NCI-H2107 treated with DMSO at 0.1 percent for 48 hours (cell line): ENCODE data around the gene FAF1.
"Not testable (repeated sequence)": the region's sequence is repeated elsewhere in the genome, so short reads cannot be mapped to it uniquely, and the experiment has no call there.

ENCODE experiments used
- DNase-seq: peaks from one replicate; lab custom pipeline; 2025; ENCODE audit not compliant: unreplicated experiment; lab: John Stamatoyannopoulos, UW

FAF1 gene

DNA sequence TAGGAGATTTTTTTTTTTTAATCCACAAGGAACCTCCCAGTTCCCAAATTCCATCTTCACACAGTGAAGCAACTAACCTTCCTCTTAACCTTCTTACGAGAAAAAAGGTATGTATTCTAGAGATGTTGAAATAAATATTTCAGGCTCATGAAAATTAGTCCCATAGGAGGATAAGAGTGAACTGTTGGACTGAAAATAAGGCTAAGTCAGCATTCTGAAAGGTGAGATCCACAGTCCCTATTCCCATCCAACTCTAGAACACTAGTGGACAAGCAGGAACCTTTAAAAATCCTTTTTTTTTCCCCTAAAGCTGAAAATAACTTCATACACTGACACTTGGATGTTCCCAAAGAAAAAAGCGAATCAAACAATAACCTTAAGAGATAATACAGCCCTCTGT is 44.4 kb downstream of the FAF1 start:
- DNase-seq: no peak

DNA sequence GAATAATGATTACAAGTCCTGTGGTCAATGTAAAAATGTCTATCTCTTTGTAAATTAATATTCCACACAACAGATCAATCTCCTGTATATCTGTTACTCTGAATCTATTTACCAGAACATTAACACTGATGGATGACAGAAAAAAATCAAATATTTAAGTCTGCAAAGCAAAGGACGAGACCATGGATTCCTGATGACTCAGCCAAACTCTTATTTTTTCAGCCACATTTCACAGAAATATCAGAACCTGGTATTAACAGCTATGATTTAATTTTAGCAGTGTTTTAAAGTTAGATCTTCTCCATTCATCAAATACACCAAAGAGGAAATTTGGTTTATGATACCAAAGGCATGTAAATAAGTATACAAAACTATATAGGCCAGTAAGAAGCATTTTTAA is 46.1 kb downstream of the FAF1 start:
- no peak for DNase-seq

DNA sequence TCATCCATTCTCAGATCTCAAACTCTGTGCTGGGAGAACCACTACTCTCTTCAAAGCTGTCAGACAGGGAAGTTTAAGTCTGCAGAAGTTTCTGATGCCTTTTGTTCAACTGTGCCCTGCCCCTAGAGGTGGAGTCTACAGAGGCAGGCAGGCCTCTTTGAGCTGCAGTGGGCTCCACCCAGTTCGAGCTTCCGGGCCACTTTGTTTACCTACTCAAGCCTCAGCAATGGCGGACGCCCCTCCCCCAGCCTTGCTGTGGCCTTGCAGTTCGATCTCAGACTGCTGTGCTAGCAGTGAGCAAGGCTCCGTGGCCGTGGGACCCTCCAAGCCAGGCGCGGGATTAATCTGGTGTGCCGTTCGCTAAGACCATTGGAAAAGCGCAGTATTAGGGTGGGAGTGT is 49.7 kb downstream of the FAF1 start:
- DNase-seq: not testable (repeated sequence)

DNA sequence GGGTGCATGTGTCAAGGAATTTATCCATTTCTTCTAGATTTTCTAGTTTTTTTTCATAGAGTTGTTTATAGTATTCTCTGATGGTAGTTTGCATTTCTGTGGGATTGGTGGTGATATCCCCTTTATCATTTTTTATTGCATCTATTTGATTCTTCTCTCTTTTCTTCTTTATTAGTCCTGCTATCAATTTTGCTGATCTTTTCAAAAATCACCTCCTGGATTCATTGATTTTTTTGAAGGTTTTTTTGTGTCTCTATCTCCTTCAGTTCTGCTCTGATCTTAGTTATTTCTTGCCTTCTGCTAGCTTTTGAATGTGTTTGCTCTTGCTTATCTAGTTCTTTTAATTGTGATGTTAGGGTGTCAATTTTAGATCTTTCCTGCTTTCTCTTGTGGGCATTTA is 52.5 kb downstream of the FAF1 start:
- DNase-seq: not testable (repeated sequence)

DNA sequence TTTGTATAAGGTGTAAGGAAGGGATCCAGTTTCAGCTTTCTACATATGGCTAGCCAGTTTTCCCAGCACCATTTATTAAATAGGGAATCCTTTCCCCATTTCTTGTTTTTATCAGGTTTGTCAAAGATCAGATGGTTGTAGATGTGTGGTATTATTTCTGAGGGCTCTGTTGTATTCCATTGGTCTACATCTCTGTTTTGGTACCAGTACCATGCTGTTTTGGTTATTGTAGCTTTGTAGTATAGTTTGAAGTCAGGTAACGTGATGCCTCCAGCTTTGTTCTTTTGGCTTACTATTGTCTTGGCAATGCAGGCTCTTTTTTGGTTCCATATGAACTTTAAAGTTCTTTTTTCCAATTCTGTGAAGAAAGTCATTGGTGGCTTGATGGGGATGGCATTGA is 54.0 kb downstream of the FAF1 start:
- DNase-seq: not testable (repeated sequence)

DNA sequence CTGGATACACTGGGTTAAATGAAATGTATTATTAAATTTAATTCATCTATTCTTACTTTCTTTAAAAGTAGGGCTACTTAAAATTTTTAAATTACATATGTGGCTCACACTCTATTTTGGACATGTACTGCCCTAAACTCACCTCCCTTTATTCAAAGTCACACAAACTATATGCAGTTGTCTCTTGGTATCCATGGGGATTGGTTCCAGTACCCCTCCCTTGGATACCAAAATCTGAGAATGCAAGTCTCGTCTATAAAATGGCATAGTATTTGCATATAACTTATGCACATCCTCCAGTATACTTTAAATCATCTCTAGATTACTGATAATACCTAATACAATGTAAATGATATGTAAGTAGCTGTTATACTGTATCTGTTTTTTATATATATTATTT is 57.6 kb downstream of the FAF1 start:
- DNase-seq: no peak

DNA sequence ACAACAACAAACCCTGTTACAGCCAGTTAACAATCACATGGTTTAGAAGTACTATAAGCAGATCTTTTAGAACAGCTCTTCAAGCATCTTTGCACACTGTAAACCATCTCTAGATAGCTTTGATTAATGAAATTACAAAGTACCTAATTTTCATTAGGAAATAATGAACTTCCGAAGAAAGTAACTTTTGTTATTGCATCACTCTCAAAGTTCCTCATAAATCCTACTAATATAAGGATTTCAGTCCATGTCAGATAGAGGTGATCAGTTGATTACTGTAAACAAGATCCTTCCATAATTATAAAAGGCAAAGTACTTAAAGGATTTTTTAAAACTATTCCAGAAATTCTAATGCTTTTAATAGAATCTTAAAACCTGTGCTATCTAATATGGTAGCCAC is 58.2 kb downstream of the FAF1 start:
- no peak for DNase-seq

DNA sequence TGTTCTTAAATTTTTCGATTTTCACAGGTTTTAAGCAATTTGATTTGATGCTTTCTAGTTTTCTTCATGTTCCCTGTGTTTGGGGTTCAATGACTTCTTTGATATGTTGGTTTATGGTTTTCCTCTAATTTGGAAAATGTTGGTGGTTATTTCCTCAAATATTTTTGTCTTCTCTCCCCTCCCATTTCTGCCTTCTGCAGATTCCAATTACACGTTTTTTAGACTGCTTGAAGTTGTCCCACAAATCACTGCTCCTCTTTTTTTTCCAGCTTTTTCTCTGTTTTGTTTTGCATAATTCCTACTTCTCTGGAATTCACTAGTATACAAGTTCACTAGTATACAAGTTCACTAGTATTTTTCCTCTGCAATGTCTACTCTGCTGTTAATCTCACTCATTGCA is 61.3 kb downstream of the FAF1 start:
- no peak for DNase-seq

DNA sequence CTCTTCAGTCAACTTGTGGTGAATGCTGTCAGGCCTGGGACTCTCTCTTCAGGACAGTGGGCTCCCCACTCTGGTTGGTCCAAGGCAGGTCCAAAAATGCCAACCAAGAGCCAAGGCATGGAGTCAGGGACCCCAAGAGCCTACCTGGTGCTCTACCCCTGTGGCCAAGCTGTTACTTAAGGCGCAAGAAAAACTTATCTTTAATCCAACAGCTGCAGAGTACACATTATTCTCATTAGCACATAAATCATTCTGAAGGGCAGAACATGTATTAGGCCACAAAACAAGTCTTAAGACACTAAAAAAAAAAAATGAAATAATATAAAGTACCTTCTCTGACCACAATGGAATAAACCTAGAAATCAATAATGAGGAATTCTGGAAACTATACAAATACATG is 65.7 kb downstream of the FAF1 start:
- DNase-seq: no peak

DNA sequence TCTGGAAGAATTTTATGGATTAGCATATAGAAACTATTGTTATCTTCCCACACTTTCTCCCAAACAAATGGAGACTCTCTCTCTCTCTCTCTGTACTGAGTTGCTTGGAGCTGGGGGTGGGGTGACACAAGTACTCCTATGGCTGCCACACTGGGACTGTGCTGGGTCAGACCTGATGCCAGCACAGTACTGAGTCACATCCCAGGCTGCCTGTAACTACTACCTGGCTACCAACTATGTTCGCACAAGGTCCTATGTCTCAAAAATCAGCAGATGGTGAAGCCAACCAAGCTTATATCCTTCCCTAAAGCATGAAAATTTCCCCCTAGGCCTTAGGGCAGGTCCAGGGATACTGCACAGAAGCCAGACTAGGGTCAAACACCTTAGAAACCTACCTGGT is 66.6 kb downstream of the FAF1 start:
- DNase-seq: no peak

DNA sequence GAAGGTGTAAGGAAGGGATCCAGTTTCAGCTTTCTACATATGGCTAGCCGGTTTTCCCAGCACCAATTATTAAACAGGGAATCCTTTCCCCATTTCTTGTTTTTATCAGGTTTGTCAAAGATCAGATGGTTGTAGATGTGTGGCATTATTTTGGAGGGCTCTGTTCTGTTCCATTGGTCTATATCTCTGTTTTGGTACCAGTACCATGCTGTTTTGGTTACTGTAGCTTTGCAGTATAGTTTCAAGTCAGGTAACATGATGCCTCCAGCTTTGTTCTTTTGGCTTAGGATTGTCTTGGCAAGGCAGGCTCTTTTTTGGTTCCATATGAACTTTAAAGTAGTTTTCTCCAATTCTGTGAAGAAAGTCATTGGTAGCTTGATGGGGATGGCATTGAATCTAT is 72.5 kb downstream of the FAF1 start:
- DNase-seq: not testable (repeated sequence)

DNA sequence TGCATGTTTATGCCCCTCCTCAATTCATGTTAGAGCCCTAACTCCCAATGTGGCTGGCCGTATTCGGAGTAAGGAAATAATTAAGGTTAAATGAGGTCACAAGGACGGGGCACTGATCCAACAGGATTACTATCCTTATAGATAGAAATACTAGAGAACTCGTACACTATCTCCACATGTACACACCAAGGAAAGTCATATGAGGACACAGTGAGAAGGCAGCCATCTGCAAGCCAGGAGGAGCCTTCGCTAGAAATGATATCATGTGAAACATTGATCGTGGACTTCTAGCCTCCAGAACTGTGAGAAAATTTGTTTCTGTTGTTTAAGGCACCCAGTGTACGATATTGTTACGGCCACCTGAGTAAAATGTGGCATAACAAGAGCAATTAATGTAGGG is 79.7 kb downstream of the FAF1 start:
- DNase-seq: no peak

DNA sequence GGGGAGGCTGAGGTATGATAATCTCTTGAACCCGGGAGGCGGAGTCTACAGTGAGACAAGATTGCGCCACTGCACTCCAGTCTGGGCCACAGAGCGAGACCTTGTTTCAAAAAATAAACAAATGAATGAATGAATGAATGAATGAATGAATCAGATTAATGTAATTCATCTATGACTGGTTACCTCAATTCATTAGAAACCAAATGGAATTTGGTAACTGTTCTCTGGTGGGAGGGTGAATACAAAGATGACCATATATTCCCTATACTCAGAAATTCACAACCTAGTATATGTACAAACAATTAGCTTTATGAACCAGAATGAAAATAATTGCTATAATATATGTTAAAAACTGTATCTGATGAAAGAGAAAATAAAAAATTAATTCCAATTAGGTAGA is 80.9 kb downstream of the FAF1 start:
- DNase-seq: no peak

DNA sequence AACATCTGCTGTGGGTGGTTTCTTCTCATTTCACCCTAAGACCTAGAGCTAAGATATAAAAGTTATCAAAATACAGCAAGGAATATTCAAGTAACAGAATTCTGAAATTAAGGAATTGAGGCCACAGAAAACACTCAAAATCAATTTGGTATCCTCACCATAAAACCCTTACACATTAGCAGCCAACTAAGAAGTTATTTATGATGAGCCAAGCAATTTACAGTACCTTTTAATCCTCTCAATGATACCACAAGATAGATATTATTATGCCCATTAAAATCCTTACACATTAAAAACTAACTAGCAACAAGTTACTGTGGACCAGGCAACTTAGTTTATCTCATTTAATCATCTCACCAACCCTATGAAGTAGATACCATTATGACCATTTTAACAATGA is 81.6 kb downstream of the FAF1 start:
- no peak for DNase-seq

DNA sequence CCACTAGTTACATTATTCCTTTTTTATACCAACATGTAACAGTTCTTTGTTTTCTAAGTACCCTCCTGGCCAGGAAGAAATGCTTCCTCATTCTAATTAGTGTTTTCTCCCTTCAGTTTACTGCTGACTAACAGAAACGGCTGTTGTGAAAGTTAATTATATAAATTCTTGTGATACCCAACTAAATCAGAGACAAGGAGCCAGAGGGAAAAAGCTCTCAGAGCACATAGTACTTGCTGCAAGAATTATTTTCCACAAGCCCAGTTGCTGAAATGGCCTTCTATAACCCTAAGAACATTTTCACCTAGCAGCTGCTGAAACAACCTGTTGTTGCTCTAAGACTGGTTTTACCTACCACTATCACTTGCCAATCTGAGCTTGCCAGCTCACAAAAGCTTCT is 82.4 kb downstream of the FAF1 start:
- DNase-seq: no peak

DNA sequence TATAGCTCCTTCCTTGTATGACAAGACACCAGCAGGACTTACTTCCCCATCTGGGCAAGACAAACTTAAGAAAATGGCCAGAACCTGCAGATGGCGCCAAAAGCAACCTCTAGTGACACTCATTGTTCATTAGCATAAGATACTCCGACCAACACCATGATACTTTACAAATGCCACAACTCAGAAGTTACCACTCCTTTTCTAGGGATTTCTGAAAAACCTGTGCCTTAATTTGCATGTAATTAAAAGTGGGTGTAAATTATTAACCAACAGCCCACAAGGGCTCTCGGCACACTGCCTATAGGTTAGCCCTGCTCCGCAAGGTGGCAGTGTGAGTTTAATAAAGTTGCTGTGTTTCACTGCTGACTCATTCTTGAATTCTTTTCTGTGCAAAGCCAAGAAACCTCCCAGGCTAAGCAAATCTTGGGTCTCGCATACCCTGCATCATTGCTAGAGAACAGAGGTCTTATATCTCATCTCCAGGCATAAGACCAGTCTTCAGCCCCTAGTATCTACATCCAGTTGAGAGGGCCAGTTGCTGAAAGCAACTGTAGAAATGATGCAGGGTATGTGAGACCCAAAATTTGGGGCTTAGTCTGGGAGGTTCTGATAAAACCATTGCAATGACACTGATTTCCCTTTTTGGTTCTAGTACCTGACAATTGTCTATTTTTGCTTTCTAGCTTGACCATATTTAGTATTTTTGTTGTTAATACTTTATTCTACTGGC is 86.4 kb downstream of the FAF1 start:
- no peak for DNase-seq

DNA sequence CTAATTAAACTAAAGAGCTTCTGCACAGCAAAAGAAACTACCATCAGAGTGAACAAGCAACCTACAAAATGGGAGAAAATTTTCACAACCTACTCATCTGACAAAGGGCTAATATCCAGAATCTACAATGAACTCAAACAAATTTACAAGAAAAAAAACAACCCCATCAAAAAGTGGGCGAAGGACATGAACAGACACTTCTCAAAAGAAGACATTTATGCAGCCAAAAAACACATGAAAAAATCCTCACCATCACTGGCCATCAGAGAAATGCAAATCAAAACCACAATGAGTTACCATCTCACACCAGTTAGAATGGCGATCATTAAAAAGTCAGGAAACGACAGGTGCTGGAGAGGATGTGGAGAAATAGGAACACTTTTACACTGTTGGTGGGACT is 95.2 kb downstream of the FAF1 start:
- not testable (repeated sequence) for DNase-seq

DNA sequence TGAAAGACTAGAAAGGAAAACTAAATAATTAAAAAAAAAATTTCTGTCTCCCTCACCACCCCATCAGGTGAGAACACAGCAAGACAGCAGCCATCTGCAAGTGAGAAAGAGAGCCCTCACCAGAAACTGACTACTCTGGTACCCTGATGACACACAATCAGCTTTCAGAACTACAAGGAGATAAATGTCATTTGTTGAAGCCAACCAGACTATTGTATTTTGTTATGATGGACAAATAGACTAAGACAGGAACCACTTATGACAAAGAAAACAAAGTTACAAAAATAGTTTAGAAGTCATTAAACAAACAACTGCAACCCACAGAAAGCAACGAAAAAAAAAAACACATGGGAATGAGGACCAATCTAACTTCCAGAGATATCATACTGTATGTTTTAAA is 98.3 kb downstream of the FAF1 start:
- no peak for DNase-seq

DNA sequence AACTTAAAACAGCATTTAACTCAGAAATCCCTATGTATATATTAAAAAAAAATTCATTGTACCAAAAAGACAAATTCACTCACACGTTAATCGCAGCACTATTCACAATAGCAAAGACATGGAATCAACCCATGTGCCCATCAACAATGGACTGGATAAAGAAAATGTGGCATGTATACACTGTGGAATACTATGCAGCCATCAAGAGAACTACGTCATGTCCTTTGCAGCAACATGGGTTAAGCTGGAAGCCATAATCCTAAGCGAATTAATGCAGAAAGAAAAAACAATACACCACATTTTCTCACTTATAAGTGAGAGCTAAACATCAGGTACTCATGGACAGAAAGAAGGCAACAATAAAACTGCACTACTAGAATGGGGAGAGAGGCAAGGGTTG is 99.4 kb downstream of the FAF1 start:
- no peak for DNase-seq

DNA sequence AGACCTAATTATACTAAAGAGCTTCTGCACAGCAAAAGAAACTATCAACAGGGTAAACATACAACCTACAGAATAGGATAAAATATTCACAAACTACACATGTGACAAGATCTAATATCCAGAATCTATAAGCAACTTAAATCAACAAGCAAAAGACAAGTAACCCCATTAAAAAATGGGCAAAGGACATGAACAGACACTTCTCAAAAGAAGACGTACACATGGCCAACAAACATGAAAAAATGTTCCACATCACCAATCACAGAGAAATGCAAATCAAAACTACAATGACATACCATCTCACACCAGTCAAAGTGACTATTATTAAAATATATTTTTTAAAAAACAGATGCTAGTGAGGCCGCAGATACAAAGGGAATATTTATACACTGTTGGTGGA is 99.8 kb downstream of the FAF1 start:
- no peak for DNase-seq

DNA sequence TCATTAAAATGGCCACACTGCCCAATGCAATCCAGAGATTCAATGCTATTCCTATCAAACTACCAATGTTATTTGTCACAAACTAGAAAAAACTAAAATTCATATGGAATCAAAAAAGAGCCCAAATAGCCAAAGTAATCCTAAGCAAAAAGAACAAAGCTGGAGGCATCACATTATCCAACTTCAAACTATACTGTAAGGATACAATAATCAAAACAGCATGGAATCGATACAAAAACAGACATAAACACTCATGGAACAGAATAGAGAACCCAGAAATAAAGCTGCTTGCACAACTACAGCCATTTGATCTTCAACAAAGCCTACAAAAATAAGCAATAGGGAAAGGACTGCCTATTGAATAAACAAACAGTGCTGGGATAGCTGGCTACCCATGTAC is 100.4 kb downstream of the FAF1 start:
- no peak for DNase-seq

DNA sequence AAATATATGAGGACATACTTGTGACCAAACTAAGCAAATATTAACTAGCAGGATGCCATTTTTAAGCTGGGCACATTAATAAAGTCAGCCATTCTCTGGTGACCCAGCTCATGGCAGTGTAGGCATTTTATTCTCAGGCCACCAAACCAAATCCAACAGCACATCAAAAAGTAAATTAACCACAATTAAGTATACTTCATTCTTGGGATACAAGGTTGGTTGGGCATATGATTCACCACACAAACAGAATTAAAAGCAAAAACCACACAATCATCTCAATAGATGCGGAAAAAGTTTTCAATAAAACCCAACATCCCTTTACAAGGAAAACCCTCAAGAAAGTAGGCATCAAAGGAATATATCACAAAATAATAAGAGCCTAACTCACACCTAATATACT is 101.3 kb downstream of the FAF1 start:
- DNase-seq: no peak

DNA sequence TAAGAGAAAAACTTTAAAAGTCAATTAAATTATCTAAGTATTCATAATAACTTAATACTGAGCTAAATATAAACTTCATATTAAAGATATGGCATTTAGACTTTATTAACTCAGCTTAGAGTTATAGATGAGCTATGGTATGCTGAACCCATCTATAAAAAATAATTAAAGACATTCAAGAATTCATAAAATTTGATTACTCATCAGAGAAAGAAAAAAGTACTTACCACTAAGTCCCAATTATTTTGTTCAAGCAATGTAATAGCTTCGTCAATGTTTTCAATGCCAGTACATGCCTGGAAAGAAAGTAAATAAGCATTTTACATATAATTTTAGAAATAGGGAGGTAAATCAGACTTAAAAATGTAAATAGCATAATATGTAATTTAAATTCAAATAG is 102.4 kb downstream of the FAF1 start:
- DNase-seq: no peak

DNA sequence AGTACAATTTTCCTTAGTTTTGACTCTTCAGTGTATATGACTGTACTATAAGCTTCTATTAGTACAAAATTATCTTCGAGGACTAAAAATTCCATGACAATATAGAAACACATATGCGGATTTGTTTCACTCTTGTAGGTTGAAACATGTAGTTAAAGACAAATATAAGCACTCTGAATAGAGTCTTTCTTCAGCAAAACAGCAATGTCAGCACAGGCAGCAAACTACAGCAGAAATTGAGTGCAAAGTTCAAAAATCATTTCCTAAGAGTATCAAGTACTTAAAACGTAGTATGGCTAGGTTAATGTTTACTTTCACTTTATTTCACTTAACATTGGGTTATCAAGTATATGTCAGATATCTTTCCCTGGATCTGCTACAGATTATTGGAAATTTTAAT is 106.7 kb downstream of the FAF1 start:
- DNase-seq: no peak
